Measurements from ENCODE around the gene EXOSC2. TPM values are rescaled to one million over a fixed set of nuclear protein-coding genes. Genes with fewer than 3 reads are reported as not detected.

Gene EXOSC2
- polyA plus RNA-seq, 1 donor from 2014 or later, result 36.3 TPM

- H3K4me2 ChIP-seq (ENCODE audit: low read length), result no peak overlapping the region
- no peak overlapping the region for H3K9ac ChIP-seq (ENCODE audit: low read length)
- H3K27me3 ChIP-seq (ENCODE audit: insufficient read depth, low read depth, low read length), result no peaks in the 10 kb centered on the region
- H3K9me2 ChIP-seq (ENCODE audit: insufficient read depth, low read length), result no peaks in the 10 kb centered on the region
- TF ChIP-seq REST (IDR thresholded peaks at IDR 0.05; ENCODE audit: borderline replicate concordance) (no peak), EP300 (conservative IDR thresholded peaks at IDR 0.05; ENCODE audit: poor library complexity, severe bottlenecking) (no peak), MXI1 (conservative IDR thresholded peaks at IDR 0.05; ENCODE audit: poor library complexity, severe bottlenecking) (no peak), RAD21 (conservative IDR thresholded peaks at IDR 0.05) (no peak), SMC3 (conservative IDR thresholded peaks at IDR 0.05; ENCODE audit: poor library complexity) (no peak)
- H3K9me3 ChIP-seq (ENCODE audit: low read length), result no peaks in the 10 kb centered on the region
- H2AFZ ChIP-seq (ENCODE audit: low read depth, low read length), result no peak overlapping the region
- peaks cover 7% of the 10 kb centered on the region for H3K36me3 ChIP-seq (ENCODE audit: insufficient read depth, low read length)
- no peak overlapping the region for H3K4me3 ChIP-seq (ENCODE audit: low read length)
- H3K79me2 ChIP-seq (replicated peaks; ENCODE audit: insufficient read depth, low read length), result no peaks in the 10 kb centered on the region
- H3K27ac ChIP-seq (ENCODE audit: low read length), result no peak overlapping the region
- H4K20me1 ChIP-seq (ENCODE audit: insufficient read depth), result no peaks in the 10 kb centered on the region
- H3F3A ChIP-seq (ENCODE audit: insufficient read depth, low read length, poor library complexity, severe bottlenecking), result no peaks in the 10 kb centered on the region
Observed at GRCh38 chr9:130703501-130703900, 9.9 kb downstream of the EXOSC2 start.

GRCh38 chr9:130707225-130707976 lies 13.8 kb downstream of the EXOSC2 start:
- no peak overlapping the region for H3K4me3 ChIP-seq (ENCODE audit: low read length)
- H2AFZ ChIP-seq (ENCODE audit: low read depth, low read length), result no peak overlapping the region
- no peaks in the 10 kb centered on the region for H3K9me3 ChIP-seq (ENCODE audit: low read length)

More at GRCh38 chr9:130707225-130707976, 13.8 kb downstream of the EXOSC2 start:
- H4K20me1 ChIP-seq (ENCODE audit: insufficient read depth), result no peaks in the 10 kb centered on the region
- H3F3A ChIP-seq (ENCODE audit: insufficient read depth, low read length, poor library complexity, severe bottlenecking), result no peaks in the 10 kb centered on the region
- H3K9me2 ChIP-seq (ENCODE audit: insufficient read depth, low read length), result no peaks in the 10 kb centered on the region
- H3K27ac ChIP-seq (ENCODE audit: low read length), result no peak overlapping the region
- H3K36me3 ChIP-seq (ENCODE audit: insufficient read depth, low read length), result no peaks in the 10 kb centered on the region
- H3K9ac ChIP-seq (ENCODE audit: low read length), result no peak overlapping the region
- H3K4me2 ChIP-seq (ENCODE audit: low read length), result no peak overlapping the region
- TF ChIP-seq MXI1 (conservative IDR thresholded peaks at IDR 0.05; ENCODE audit: poor library complexity, severe bottlenecking) (no peak), POLR2AphosphoS5 (IDR thresholded peaks at IDR 0.05) (no peak), REST (IDR thresholded peaks at IDR 0.05; ENCODE audit: borderline replicate concordance) (no peak), CTCF (IDR thresholded peaks at IDR 0.05; ENCODE audit: poor library complexity, severe bottlenecking) (peak; percentile 91), TAF1 (IDR thresholded peaks at IDR 0.05; ENCODE audit: low read depth) (no peak), SMC3 (conservative IDR thresholded peaks at IDR 0.05; ENCODE audit: poor library complexity) (peak; percentile 84), RAD21 (conservative IDR thresholded peaks at IDR 0.05) (peak; percentile 81), EP300 (conservative IDR thresholded peaks at IDR 0.05; ENCODE audit: poor library complexity, severe bottlenecking) (no peak), EZH2 (IDR thresholded peaks at IDR 0.05; ENCODE audit: borderline replicate concordance, insufficient read depth, low read length, poor library complexity, severe bottlenecking) (no peak)
- no peaks in the 10 kb centered on the region for H3K27me3 ChIP-seq (ENCODE audit: insufficient read depth, low read depth, low read length)
- H3K79me2 ChIP-seq (replicated peaks; ENCODE audit: insufficient read depth, low read length), result no peaks in the 10 kb centered on the region
